CD4-positive, alpha-beta T cell treated with Interleukin-17A for 4 hours (primary cell): ENCODE measurements around the gene SERPINB1.
"Not testable (repeated sequence)": the region's sequence is repeated elsewhere in the genome, so short reads cannot be mapped to it uniquely, and the experiment has no call there.

Source experiments
- DNase-seq: peaks from one replicate; pipeline ENCODE4 v3.0.0-alpha.2; 2020; ENCODE audit warnings: mixed read lengths

SERPINB1 gene

GRCh38 chr6:2865694-2866151, 24.1 kb upstream of the SERPINB1 start:
- no peak for DNase-seq

GRCh38 chr6:2865270-2865669, 23.6 kb upstream of the SERPINB1 start:
- DNase-seq = no peak

- no peak for DNase-seq
These were observed 22.2 kb upstream of the SERPINB1 start for GRCh38 chr6:2863901-2864300.

- DNase-seq = peak; percentile 29
These were observed 21.1 kb upstream of the SERPINB1 start for GRCh38 chr6:2862712-2863181.

- peak; percentile 36 for DNase-seq
These were observed 20.1 kb upstream of the SERPINB1 start for GRCh38 chr6:2861822-2862164.

- DNase-seq = peak; percentile 49
These were observed 19.6 kb upstream of the SERPINB1 start for GRCh38 chr6:2861060-2861821.

GRCh38 chr6:2860706-2861059, 19.0 kb upstream of the SERPINB1 start:
- DNase-seq = not testable (repeated sequence)

- DNase-seq = not testable (repeated sequence)
These were observed 18.4 kb upstream of the SERPINB1 start for GRCh38 chr6:2859798-2860705.

GRCh38 chr6:2859185-2859700, 17.6 kb upstream of the SERPINB1 start:
- DNase-seq = no peak

GRCh38 chr6:2857580-2858337, 16.1 kb upstream of the SERPINB1 start:
- DNase-seq = peak; percentile 78

- no peak for DNase-seq
These were observed 15.5 kb upstream of the SERPINB1 start for GRCh38 chr6:2857185-2857579.

GRCh38 chr6:2855061-2855519, 13.4 kb upstream of the SERPINB1 start:
- no peak for DNase-seq

GRCh38 chr6:2854396-2854982, 12.8 kb upstream of the SERPINB1 start:
- peak; percentile 16 for DNase-seq

GRCh38 chr6:2853769-2854395, 12.2 kb upstream of the SERPINB1 start:
- peak; percentile 78 for DNase-seq

GRCh38 chr6:2853378-2853768, 11.7 kb upstream of the SERPINB1 start:
- DNase-seq = not testable (repeated sequence)

- no peak for DNase-seq
These were observed 11.3 kb upstream of the SERPINB1 start for GRCh38 chr6:2852921-2853322.

GRCh38 chr6:2852514-2852855, 10.8 kb upstream of the SERPINB1 start:
- DNase-seq = no peak

- no peak for DNase-seq
These were observed 10.3 kb upstream of the SERPINB1 start for GRCh38 chr6:2851727-2852513.

GRCh38 chr6:2850538-2851113, 9.0 kb upstream of the SERPINB1 start:
- DNase-seq = no peak

- peak; percentile 87 for DNase-seq
These were observed 7.2 kb upstream of the SERPINB1 start for GRCh38 chr6:2848851-2849250.

GRCh38 chr6:2845880-2846208, 4.2 kb upstream of the SERPINB1 start:
- no peak for DNase-seq
